ENCODE measurements around the gene TCF15.

Gene TCF15

GRCh38 chr20:571754-572441, 38.2 kb downstream of the TCF15 start:
- no peak overlapping the region for H3K4me3 ChIP-seq (ENCODE audit: low read depth in 1 of 2, low read length in 2 of 2)
- TF ChIP-seq EZH2 (IDR thresholded peaks at IDR 0.05; ENCODE audit: borderline replicate concordance, low read depth, low read length, severe bottlenecking) (no peak), CTCF (IDR thresholded peaks at IDR 0.05; ENCODE audit: borderline replicate concordance, extremely low read depth, low read length, poor library complexity, severe bottlenecking) (no peak)
- H3K4me1 ChIP-seq (ENCODE audit: insufficient read depth, low read length): no peaks in the 10 kb centered on the region
- H3K9ac ChIP-seq (ENCODE audit: low read depth, low read length): no peak overlapping the region
- H4K20me1 ChIP-seq (ENCODE audit: insufficient read depth, low read length): no peaks in the 10 kb centered on the region
- H3K36me3 ChIP-seq (ENCODE audit: insufficient read depth, low read length): no peaks in the 10 kb centered on the region
- H3K9me3 ChIP-seq (ENCODE audit: insufficient read depth, low read length, severe bottlenecking): no peaks in the 10 kb centered on the region
- H2AFZ ChIP-seq (ENCODE audit: low read depth, low read length): no peak overlapping the region
- peaks cover 33% of the 10 kb centered on the region for H3K27me3 ChIP-seq (ENCODE audit: insufficient read depth, low read length, poor library complexity)
- ATAC-seq (ENCODE audit: insufficient read depth, low read depth) (no peak), DNase-seq (no peak)
- H3K79me2 ChIP-seq (ENCODE audit: insufficient read depth, low read length): no peaks in the 10 kb centered on the region
- H3K27ac ChIP-seq (ENCODE audit: low read length): no peak overlapping the region
- no peak overlapping the region for H3K4me2 ChIP-seq (ENCODE audit: insufficient read depth, low read length)

GRCh38 chr20:568673-569415, 41.3 kb downstream of the TCF15 start:
- H3K79me2 ChIP-seq (ENCODE audit: insufficient read depth, low read length): no peaks in the 10 kb centered on the region
- H3K4me2 ChIP-seq (ENCODE audit: insufficient read depth, low read length): no peak overlapping the region
- H3K4me1 ChIP-seq (ENCODE audit: insufficient read depth, low read length): no peaks in the 10 kb centered on the region
- peaks cover 28% of the 10 kb centered on the region for H3K27me3 ChIP-seq (ENCODE audit: insufficient read depth, low read length, poor library complexity)
- H3K9me3 ChIP-seq (ENCODE audit: insufficient read depth, low read length, severe bottlenecking): no peaks in the 10 kb centered on the region
- H3K36me3 ChIP-seq (ENCODE audit: insufficient read depth, low read length): no peaks in the 10 kb centered on the region
- no peak for ATAC-seq (ENCODE audit: insufficient read depth, low read depth)
- no peak overlapping the region for H3K9ac ChIP-seq (ENCODE audit: low read depth, low read length)
- H3K27ac ChIP-seq (ENCODE audit: low read length): no peak overlapping the region
- no peak for TF ChIP-seq EZH2 (IDR thresholded peaks at IDR 0.05; ENCODE audit: borderline replicate concordance, low read depth, low read length, severe bottlenecking)
- TF ChIP-seq CTCF (IDR thresholded peaks at IDR 0.05; ENCODE audit: borderline replicate concordance, extremely low read depth, low read length, poor library complexity, severe bottlenecking): no peak
- no peak overlapping the region for H2AFZ ChIP-seq (ENCODE audit: low read depth, low read length)
- DNase-seq: no peak
- no peaks in the 10 kb centered on the region for H4K20me1 ChIP-seq (ENCODE audit: insufficient read depth, low read length)
- H3K4me3 ChIP-seq (ENCODE audit: low read depth in 1 of 2, low read length in 2 of 2): no peak overlapping the region

- peaks cover 21% of the 10 kb centered on the region for H3K27me3 ChIP-seq (ENCODE audit: insufficient read depth, low read length, poor library complexity)
- H3K9ac ChIP-seq (ENCODE audit: low read depth, low read length): no peak overlapping the region
- no peak for DNase-seq
Observed at GRCh38 chr20:568097-568652, 41.9 kb downstream of the TCF15 start.

More at GRCh38 chr20:568097-568652, 41.9 kb downstream of the TCF15 start:
- Histone ChIP-seq H3K4me1 (ENCODE audit: insufficient read depth, low read length) (no peaks in the 10 kb centered on the region), H3K4me2 (ENCODE audit: insufficient read depth, low read length) (no peak overlapping the region), H3K4me3 (ENCODE audit: low read depth in 1 of 2, low read length in 2 of 2) (no peak overlapping the region), H3K9me3 (ENCODE audit: insufficient read depth, low read length, severe bottlenecking) (no peaks in the 10 kb centered on the region), H3K27ac (ENCODE audit: low read length) (no peak overlapping the region), H2AFZ (ENCODE audit: low read depth, low read length) (no peak overlapping the region), H3K36me3 (ENCODE audit: insufficient read depth, low read length) (no peaks in the 10 kb centered on the region), H4K20me1 (ENCODE audit: insufficient read depth, low read length) (no peaks in the 10 kb centered on the region), H3K79me2 (ENCODE audit: insufficient read depth, low read length) (no peaks in the 10 kb centered on the region)
- no peak for ATAC-seq (ENCODE audit: insufficient read depth, low read depth)
- no peak for TF ChIP-seq EZH2 (IDR thresholded peaks at IDR 0.05; ENCODE audit: borderline replicate concordance, low read depth, low read length, severe bottlenecking)
- TF ChIP-seq CTCF (IDR thresholded peaks at IDR 0.05; ENCODE audit: borderline replicate concordance, extremely low read depth, low read length, poor library complexity, severe bottlenecking): no peak

Measured in DND-41 (cell line).